Osteoblast (primary cell): ENCODE results near the gene GSTA3. TPM values are rescaled to one million over a fixed set of nuclear protein-coding genes. Genes with fewer than 3 reads are reported as not detected.
"Not testable (repeated sequence)": the region's sequence is repeated elsewhere in the genome, so short reads cannot be mapped to it uniquely, and the experiment has no call there.

ENCODE experiments used
- DNase-seq: peaks from one replicate; pipeline ENCODE4 v3.0.0; 2011; ENCODE audit warnings: low spot score, mixed read lengths; ENCODE audit not compliant: insufficient read length; ENCODE audit errors: missing footprints
- H2AFZ ChIP-seq: 2 replicates; pipeline ENCODE4 v1.6.0; 2011; ENCODE audit warnings: mild to moderate bottlenecking, low read length
- H3K27ac ChIP-seq: 2 replicates; pipeline ENCODE4 v1.5.1; 2011; ENCODE audit warnings: mild to moderate bottlenecking, low read depth, low read length, moderate library complexity
- H3K27me3 ChIP-seq: 2 replicates; pipeline ENCODE4 v1.6.0; 2012; ENCODE audit warnings: mild to moderate bottlenecking, control low read depth, inconsistent platforms, low read length, moderate library complexity; ENCODE audit not compliant: insufficient read depth
- H3K36me3 ChIP-seq: 2 replicates; pipeline ENCODE4 v1.5.1; 2011; ENCODE audit warnings: mild to moderate bottlenecking, low read length, control low read depth, moderate library complexity; ENCODE audit not compliant: insufficient read depth
- H3K4me1 ChIP-seq: 2 replicates; pipeline ENCODE4 v1.5.1; 2011; ENCODE audit warnings: mild to moderate bottlenecking, low read length, control low read depth, moderate library complexity; ENCODE audit not compliant: insufficient read depth
- H3K4me2 ChIP-seq: 2 replicates; pipeline ENCODE4 v1.6.0; 2011; ENCODE audit warnings: mild to moderate bottlenecking, low read length; ENCODE audit not compliant: insufficient read depth
- H3K4me3 ChIP-seq: fragments of 200-600 bp; sonication (generic); 3 replicates; pipeline ENCODE4 v1.5.1; 2012; ENCODE audit warnings: mild to moderate bottlenecking, low read length, inconsistent platforms; ENCODE audit not compliant: insufficient read depth
- H3K79me2 ChIP-seq: 2 replicates; pipeline ENCODE4 v1.6.0; 2012; ENCODE audit warnings: mild to moderate bottlenecking, low read length, control low read depth, inconsistent platforms; ENCODE audit not compliant: insufficient read depth
- H3K9me3 ChIP-seq: 2 replicates; pipeline ENCODE4 v1.5.1; 2011; ENCODE audit warnings: low read depth, low read length, control low read depth
- H4K20me1 ChIP-seq: 2 replicates; pipeline ENCODE4 v1.6.0; 2012; ENCODE audit warnings: mild to moderate bottlenecking, low read length, control low read depth; ENCODE audit not compliant: insufficient read depth
- total RNA-seq: library from RNA; depleted of rRNA; stranded (reverse); fragments of >200 nt; gene quantifications from 2 replicates; pipeline ENCODE4 v1.2.3, GENCODE V29; 2012
- TF ChIP-seq, protein P1 (sequence below): IDR thresholded peaks from 2 replicates; pipeline ENCODE4 v1.5.1; 2011; ENCODE audit warnings: mild to moderate bottlenecking, low read depth, low read length, moderate library complexity; ENCODE audit errors: extremely low read depth

Gene GSTA3
- total RNA-seq, 1 donor, result not detected

DNA sequence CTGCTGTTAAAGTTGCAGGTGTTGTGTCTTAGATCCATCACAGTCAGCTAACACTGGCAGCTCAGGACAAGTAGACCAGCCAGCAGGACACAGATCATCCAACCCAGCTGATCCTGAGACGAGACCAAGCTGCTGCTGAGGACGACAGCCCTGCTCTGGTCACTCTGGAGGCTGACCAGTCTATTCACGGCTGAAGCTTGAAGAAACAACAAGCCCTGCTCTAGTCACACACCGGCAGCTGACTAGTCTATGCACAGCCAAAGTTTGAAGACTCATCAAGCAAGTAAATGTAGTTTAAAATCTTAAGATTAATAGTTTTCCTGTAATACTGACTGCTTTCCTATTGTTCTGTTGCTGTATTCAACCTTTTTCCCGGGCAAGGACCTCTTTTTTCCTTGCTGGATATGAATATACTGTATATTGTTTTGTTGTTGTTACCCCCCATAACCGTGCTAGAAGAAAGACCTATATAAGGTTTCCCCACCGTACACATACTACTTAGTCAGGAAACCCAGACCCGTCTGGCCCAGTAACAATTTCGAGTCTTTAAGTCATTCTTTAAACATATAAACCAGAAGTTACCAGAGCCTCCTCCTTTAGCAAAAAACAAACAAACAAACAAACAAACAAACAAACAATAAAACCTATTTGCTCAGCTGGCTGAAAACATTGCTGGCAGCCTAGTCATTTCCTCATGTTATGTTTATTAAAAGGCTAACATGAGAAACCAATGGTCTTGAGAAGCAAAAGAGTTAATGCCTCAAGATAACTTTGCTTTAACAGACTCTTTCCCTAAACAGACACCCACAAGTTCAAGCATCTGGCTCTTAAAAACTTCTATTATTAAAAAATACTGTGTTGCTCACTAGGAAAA is 16.7 kb upstream of the GSTA3 start:
- H3K4me2 ChIP-seq, result no peak overlapping the region
- H2AFZ ChIP-seq, result no peak overlapping the region
- DNase-seq, result no peak
- no peak overlapping the region for H3K27ac ChIP-seq
- no peaks in the 10 kb centered on the region for H3K79me2 ChIP-seq
- no peaks in the 10 kb centered on the region for H3K27me3 ChIP-seq
- H3K4me3 ChIP-seq, result no peak overlapping the region
- no peaks in the 10 kb centered on the region for H4K20me1 ChIP-seq
- H3K36me3 ChIP-seq, result no peaks in the 10 kb centered on the region
- no peaks in the 10 kb centered on the region for H3K9me3 ChIP-seq
- TF ChIP-seq, protein P1, sequence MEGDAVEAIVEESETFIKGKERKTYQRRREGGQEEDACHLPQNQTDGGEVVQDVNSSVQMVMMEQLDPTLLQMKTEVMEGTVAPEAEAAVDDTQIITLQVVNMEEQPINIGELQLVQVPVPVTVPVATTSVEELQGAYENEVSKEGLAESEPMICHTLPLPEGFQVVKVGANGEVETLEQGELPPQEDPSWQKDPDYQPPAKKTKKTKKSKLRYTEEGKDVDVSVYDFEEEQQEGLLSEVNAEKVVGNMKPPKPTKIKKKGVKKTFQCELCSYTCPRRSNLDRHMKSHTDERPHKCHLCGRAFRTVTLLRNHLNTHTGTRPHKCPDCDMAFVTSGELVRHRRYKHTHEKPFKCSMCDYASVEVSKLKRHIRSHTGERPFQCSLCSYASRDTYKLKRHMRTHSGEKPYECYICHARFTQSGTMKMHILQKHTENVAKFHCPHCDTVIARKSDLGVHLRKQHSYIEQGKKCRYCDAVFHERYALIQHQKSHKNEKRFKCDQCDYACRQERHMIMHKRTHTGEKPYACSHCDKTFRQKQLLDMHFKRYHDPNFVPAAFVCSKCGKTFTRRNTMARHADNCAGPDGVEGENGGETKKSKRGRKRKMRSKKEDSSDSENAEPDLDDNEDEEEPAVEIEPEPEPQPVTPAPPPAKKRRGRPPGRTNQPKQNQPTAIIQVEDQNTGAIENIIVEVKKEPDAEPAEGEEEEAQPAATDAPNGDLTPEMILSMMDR, result no peak
- H3K4me1 ChIP-seq, result peaks cover 15% of the 10 kb centered on the region

DNA sequence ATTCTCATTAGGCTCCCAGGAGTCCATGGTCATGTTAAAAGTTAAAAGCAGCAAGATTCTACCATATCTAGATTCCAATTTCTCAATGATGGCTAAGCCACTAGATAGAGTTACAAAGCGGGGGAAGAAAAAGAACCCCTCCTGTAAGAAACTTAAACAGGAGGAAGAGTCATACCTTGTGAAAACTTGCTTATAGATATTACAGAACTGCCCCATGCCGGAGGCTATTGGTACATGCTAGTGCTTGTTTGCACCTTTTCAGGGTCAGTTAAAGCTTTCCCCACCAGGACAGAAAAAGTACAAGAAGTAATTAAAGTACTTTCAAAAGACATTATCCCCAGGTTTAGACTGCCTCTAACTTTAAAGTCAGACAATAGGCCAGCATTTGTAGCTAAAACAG is 15.5 kb upstream of the GSTA3 start:
- H4K20me1 ChIP-seq, result no peaks in the 10 kb centered on the region
- H3K27me3 ChIP-seq, result no peaks in the 10 kb centered on the region
- H3K36me3 ChIP-seq, result no peaks in the 10 kb centered on the region
- no peaks in the 10 kb centered on the region for H3K79me2 ChIP-seq
- no peaks in the 10 kb centered on the region for H3K9me3 ChIP-seq
- H3K4me1 ChIP-seq, result peaks cover 12% of the 10 kb centered on the region
- no peak for DNase-seq
- H3K4me3 ChIP-seq, result no peak overlapping the region
- no peak overlapping the region for H3K27ac ChIP-seq
- TF ChIP-seq, protein P1, result no peak
- no peak overlapping the region for H2AFZ ChIP-seq
- no peak overlapping the region for H3K4me2 ChIP-seq

DNA sequence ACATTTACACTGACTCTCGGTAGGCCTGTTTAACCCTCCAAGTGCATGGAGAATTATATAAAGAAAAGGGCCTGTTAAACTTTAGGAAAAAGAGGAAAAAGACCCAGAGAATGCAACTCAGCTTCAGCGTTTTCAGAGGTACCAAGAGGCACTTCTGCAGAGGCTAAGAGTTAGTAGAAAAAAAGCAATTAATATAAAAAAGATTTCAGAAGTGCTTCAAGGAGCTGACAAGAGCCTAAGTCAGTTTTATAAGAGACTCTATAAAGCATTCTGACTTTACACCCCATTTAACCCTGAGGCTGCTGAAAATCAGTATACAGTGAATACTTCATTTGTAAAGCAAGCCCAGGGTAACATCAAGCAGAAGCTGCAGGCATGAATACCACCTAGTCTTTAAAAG is 14.2 kb upstream of the GSTA3 start:
- H3K79me2 ChIP-seq, H3K27me3 ChIP-seq, H3K9me3 ChIP-seq, H3K4me3 ChIP-seq, H3K4me1 ChIP-seq, H3K27ac ChIP-seq, H3K36me3 ChIP-seq, DNase-seq, H3K4me2 ChIP-seq, H2AFZ ChIP-seq, H4K20me1 ChIP-seq: not testable (repeated sequence)

DNA sequence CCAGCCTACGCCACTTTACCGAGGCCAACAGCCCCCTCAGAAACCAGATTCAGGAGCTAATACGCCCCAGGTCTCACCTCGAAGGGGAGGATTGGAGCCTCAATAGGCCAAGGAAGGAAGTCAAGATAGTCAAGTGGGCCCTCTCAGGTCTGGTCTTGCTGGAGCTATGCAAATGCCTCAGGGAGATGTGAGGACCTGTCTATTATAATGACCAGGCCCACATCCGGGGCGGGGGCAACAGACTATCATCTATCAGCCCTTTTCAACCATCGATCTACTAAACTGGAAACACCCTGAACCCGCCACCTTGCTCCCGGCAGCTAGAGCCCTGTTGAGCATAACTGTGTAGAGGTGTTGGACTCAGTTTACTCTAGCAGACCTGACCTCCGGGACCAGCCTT is 12.7 kb upstream of the GSTA3 start:
- Histone ChIP-seq H3K4me1 (peaks cover 8% of the 10 kb centered on the region), H3K9me3 (no peaks in the 10 kb centered on the region), H4K20me1 (no peaks in the 10 kb centered on the region), H2AFZ (no peak overlapping the region), H3K4me2 (no peak overlapping the region), H3K27ac (no peak overlapping the region), H3K27me3 (no peaks in the 10 kb centered on the region), H3K36me3 (no peaks in the 10 kb centered on the region), H3K79me2 (no peaks in the 10 kb centered on the region), H3K4me3 (no peak overlapping the region)
- DNase-seq, result no peak
- TF ChIP-seq, protein P1, result no peak
